HG03354 (cell line): Measurements from ENCODE around the gene FRMD3.

Experiments
- ATAC-seq: cut with Tn5 transposase; IDR thresholded peaks from one replicate; pipeline ENCODE4 v1.9.1; 2021; ENCODE audit warnings: mild to moderate bottlenecking; ENCODE audit not compliant: unreplicated experiment, poor library complexity, severe bottlenecking

The FRMD3 gene

GRCh38 chr9:83219154-83219923 is 318.9 kb downstream of the FRMD3 start:
- ATAC-seq, result no peak

- no peak for ATAC-seq
Observed at GRCh38 chr9:83218411-83219090, 319.6 kb downstream of the FRMD3 start.

GRCh38 chr9:83209188-83209731 is 328.9 kb downstream of the FRMD3 start:
- ATAC-seq, result no peak

- no peak for ATAC-seq
Observed at GRCh38 chr9:83208065-83208850, 329.9 kb downstream of the FRMD3 start.

- no peak for ATAC-seq
Observed at GRCh38 chr9:83204047-83204446, 334.2 kb downstream of the FRMD3 start.

GRCh38 chr9:83200531-83200930 is 337.7 kb downstream of the FRMD3 start:
- ATAC-seq, result no peak

- no peak for ATAC-seq
Observed at GRCh38 chr9:83199832-83200231, 338.4 kb downstream of the FRMD3 start.

- peak; percentile 80 for ATAC-seq
Observed at GRCh38 chr9:83199240-83199639, 339.0 kb downstream of the FRMD3 start.

GRCh38 chr9:83198371-83198770 is 339.8 kb downstream of the FRMD3 start:
- no peak for ATAC-seq

- ATAC-seq, result no peak
Observed at GRCh38 chr9:83197591-83197990, 340.6 kb downstream of the FRMD3 start.

- no peak for ATAC-seq
Observed at GRCh38 chr9:83196946-83197345, 341.3 kb downstream of the FRMD3 start.
